COLO829 (cell line): ENCODE results near the gene SAMD11.

Experiments
- DNase-seq: peaks from one replicate; pipeline ENCODE4 v3.0.0; 2012; ENCODE audit warnings: low spot score

Gene SAMD11

DNA sequence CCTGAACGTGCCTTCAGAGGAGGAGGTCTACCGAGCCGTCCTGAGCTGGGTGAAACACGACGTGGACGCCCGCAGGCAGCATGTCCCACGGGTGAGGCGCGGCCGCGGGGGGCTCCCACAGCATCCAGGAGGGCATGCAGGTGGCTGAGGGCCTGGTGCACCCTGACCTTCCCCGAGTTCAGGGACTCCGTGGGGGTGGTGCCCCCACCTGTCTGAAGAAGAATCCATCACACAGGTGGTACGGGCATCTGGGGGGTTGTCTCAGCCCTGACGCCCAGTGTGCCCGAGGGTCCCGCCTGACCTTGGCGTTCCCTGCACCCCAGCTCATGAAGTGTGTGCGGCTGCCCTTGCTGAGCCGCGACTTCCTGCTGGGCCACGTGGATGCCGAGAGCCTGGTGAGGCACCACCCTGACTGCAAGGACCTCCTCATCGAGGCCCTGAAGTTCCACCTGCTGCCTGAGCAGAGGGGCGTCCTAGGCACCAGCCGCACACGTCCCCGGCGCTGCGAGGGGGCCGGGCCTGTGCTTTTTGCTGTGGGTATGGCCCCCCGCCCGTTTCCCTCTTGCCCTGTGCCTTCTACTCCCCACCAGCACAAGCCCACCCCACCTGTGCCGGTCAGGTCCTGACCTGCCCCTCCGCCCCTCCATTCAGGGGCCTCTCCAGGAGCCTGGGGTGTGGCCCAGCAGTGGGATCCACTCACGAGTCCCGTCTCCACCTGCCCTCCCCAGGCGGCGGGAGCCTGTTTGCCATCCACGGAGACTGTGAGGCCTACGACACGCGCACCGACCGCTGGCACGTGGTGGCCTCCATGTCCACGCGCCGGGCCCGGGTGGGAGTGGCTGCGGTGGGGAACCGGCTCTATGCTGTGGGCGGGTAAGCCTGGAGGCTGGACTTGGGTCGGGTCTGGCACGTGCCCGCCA, 38.9 kb downstream of the SAMD11 start:
- DNase-seq = no peak

DNA sequence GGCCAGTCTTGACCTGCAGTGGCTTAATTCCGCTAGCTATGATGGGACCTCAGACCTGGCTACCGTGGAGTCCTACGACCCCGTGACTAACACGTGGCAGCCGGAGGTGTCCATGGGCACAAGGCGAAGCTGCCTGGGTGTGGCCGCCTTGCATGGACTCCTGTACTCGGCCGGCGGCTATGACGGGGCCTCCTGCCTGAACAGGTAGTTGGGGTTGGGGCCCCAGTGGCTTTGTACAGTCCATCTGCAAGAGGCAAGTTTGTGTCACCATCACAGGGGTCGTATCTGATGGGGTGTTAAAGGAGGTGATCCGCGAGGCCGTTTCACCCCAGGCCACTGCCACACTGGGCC, 39.6 kb downstream of the SAMD11 start:
- DNase-seq = no peak

DNA sequence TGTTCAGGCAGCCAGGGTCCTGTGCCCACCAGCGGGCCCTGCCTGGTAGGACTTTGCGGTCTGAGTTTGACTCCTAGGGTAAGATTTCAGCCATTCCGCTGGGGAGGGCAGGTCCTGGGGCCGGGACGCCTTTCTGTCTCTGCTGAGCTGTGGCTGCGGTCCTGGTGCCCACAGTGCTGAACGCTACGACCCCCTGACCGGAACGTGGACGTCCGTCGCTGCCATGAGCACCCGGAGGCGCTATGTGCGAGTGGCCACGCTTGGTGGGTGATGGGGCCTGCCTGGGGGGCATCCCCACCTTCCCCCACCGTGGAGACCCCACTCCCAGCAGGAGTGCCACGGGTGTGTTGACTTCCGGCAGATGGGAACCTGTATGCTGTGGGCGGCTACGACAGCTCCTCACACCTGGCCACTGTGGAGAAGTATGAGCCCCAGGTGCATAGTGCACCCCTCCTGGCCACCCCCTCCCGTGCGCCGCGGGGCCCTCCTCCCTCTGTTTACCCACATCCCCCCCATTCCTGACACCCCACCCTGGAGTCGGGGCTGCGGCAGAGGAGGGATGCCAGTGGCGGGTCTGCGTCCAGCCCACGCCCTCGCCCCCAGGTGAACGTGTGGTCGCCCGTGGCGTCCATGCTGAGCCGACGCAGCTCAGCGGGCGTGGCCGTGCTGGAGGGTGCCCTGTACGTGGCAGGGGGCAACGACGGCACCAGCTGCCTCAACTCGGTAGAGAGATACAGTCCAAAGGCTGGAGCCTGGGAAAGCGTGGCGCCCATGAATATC, 40.2 kb downstream of the SAMD11 start:
- no peak for DNase-seq

DNA sequence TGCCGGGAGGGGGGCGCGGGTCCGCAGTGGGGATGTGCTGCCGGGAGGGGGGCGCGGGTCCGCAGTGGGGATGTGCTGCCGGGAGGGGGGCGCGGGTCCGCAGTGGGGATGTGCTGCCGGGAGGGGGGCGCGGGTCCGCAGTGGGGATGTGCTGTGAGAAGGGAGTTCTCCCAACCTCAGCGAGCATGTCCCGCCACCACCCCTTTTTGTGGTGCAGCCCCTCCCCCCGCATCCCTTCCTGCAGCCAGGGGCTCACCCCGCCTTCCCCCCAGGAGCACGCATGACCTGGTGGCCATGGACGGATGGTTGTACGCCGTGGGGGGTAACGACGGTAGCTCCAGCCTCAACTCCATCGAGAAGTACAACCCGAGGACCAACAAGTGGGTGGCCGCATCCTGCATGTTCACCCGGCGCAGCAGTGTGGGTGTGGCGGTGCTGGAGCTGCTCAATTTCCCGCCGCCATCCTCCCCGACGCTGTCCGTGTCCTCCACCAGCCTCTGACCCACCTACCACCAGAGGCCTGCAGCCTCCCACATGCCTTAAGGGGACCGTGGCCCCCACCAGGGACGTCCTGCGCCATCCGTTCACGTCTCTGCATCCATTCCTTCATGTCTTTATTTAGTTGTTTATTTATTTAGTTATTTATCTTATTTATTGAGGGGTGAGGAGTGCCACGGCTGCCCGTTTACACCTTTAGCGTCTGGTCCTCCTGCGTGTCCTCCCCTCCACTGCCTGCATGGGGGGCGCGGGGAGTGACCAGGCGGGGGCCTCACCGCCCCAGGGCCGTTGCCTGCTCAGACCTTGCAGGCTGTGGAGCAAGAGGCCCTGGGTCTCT, 41.2 kb downstream of the SAMD11 start:
- no peak for DNase-seq

DNA sequence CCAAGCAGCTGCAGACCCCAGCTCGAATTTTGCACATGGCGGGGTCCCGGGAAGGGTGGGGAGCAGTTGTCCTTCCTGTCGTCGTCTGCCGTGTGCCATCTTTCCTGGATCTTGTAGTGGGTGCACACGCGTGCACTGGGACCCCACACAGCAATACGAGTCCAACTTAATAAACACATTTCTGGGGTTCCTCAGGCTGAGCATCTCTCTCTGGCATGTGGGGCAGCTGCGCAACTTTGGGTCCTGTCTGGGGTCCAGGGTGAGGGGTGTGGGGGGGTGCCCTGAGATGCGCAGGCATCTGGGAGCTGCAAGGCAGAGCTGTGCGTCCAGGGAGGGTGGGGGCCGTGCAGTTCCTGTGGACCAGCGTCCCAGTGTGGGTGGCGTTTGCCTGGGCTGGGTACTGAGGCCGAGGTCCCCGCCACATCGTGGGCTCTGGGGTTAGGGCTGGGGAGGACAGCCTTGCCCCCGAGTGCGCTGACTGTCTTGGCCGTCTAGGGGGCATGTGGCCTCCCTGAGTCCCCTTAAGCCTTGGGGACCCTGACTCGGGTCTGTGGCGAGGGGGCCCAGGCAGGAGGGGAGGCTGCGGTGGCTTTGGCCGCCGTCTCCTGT, 41.9 kb downstream of the SAMD11 start:
- DNase-seq = no peak

DNA sequence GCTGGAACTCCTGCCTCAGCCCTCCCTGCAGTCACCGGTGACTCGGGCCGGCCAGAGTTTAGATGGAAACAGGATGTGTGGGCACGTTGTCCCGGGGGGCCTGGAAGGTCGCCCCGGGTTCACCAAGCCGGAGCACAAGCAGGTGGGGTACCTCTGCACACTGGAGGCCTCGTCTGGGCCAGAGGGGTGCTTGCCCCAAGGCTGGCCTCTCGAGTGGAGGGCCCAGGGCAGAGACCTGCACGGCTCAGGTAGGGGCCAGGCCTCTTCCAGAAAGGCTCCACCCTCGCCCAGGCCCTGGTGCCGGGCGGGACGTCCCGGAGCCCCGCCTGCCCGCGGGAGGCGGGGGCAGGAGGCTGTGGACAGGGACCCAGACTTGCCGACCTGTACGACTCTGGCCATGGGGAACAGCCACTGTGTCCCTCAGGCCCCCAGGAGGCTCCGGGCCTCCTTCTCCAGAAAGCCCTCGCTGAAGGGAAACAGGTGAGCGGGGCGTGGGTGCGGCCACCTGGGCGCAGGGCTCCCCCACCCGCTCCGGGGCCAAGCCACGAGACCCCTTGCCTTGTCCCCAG, 42.5 kb downstream of the SAMD11 start, which contains the start of gene PLEKHN1:
Gene PLEKHN1, plus strand, starts transcription at position 348 of the 569 bp plus-strand sequence. Its CDS starts 50 bp downstream, at position 398.
- DNase-seq = no peak

DNA sequence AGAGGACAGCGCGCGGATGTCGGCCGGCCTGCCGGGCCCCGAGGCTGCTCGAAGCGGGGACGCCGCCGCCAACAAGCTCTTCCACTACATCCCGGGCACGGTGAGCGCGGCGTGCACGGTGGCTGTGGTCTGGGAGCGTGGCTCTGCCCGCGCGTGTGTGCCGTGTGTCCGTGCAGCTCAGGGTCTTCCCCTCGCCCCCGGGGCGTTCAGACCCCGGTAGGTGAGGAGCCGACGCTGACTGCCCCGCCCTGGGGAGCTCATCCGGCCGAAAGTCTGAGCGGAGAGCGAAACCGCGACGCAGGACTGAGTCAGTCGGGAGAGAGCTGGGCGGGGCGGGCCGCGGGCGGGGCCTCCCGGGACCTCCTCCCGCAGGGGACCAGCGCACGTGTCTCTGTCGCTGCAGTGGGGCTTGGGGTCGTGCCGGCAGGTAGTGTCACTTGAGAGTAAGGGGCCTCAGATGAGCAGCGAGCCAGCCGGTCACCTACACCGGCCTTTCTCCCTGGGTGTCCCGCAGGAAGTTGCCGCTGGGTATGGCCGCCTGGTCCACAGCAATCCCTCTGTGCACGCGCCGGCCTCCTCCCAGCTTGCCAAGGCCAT, 43.1 kb downstream of the SAMD11 start:
- DNase-seq = peak; percentile 48

- DNase-seq = no peak
These were observed 44.0 kb downstream of the SAMD11 start for GRCh38 chr1:967466-968343.

DNA sequence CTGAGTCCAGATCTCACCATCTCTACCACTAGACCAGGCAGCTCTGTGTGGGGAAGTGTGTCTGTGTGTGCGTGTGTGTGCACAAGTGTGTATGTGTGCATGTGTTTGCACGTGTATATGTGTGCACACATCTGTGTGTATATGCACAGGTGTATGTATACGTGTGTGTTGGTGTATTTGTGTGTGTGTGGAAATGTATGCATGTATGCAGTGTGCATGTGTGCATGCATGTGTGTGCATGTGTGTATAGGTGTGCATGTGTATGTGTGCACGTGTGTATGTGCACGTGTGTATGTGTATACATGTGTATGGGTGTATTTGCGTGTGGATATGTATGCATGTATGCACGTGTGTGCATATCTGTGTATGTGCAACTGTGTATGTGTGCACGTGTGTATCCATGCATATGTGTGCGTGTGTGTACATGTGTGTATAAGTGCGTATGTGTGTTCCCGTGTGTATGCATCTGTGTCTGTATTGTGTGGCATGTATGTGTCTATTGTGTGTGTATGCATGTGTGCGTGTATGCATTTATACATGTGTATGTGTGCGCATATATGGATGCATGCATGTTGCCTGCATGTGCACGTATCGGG, 45.6 kb downstream of the SAMD11 start:
- no peak for DNase-seq

- DNase-seq = no peak
These were observed 46.7 kb downstream of the SAMD11 start for GRCh38 chr1:970242-970972.

DNA sequence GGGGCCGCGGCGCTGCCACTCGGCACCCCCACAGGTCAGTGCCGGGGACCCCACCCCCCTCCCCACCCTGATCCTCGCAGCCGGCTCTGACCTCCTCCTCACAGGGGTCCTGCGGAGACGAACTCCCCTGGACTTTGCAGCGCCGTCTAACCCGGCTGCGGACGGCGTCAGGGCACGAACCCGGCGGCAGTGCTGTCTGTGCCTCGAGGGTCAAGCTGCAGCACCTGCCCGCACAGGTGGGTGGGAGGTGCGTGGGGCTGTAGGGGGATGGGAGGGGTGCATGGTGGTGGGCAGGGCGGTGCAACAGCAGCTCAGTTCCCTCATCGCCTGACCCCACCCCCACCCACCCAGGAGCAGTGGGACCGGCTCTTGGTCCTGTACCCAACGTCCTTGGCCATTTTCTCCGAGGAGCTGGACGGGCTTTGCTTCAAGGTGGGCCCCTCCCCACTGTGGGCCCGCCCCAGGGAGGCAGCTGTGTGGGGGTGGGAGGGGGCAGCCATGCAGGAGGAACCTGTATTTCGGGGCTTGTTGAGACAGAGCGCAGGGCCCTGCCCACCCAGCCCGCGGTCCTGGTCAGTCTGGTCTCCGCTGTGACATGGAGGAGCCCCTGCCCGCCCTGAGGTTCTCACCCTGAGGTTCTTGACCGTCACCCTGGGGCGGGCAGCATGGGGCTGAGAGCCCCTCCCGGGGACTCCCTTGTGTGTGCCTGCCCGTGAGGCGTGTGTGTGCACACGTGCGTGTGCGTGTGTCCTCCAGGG, 47.4 kb downstream of the SAMD11 start:
- DNase-seq = no peak

- no peak for DNase-seq
These were observed 48.2 kb downstream of the SAMD11 start for GRCh38 chr1:971751-972506.

DNA sequence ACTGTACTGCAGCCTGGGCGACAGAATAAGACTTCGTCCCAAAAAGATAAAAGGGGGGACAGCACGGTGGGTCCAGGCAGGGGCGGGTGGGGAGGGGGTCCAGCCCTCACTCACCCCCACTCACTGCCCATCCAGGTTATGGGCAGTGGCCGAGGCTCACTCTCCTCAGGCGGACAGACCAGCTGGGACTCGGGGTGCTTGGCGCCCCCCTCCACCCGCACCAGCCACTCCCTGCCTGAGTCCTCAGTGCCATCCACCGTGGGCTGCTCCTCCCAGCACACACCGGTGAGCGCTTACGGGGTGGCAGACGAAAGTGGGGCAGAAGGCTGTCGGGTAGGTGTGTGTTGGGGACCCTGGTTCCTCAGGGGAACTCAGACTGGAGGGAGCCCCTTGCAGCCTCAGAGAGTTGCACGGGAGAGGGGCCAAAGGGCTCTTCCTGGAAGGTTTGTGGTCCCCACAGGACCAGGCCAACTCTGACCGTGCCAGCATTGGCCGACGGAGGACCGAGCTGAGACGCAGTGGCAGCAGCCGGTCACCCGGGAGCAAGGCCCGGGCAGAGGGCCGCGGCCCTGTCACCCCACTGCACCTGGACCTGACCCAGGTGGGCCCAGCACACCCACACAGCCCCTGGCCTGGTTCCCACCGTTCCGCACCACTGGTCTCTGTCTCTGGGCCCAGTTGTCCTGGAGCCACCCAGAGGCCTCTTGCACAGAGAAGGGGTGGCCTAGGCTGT, 49.2 kb downstream of the SAMD11 start:
- DNase-seq = no peak

DNA sequence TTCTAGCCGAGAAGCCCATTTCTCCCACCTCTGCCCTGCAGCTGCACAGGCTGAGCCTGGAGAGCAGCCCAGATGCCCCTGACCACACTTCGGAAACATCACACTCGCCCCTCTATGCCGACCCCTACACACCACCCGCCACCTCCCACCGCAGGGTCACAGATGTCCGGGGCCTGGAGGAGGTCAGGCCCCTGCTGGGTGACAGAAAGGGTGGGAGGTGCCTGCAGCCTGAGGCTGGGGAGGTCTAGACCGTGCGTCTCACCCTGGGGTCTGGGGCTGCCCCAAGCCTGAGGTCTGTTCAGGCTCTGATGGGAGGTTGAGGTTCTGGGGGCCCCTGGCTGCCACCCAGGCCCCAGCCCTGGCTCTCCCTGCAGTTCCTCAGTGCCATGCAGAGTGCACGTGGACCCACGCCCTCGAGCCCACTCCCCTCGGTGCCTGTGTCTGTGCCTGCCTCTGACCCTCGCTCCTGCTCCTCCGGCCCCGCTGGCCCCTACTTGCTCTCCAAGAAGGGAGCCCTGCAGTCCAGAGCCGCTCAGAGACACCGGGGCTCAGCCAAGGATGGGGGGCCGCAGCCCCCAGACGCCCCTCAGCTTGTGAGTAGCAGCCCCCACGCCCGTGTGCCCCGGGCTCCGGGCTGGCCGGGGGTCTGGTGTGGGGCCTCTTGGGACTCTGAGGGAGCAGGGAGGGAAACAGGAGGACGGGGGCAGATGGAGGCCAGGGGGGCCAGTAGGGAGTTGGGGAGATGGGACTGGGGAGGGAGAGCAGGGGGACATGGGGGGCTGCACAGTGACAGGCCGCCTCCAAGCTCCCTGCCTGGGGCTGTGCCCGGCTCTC, 50.0 kb downstream of the SAMD11 start:
- DNase-seq = no peak

GRCh38 chr1:974293-974640, 50.5 kb downstream of the SAMD11 start:
- no peak for DNase-seq
